ENCODE measurements around the gene FBXO41. TPM values are rescaled to one million over a fixed set of nuclear protein-coding genes. Genes with fewer than 3 reads are reported as not detected.

Gene FBXO41
- total RNA-seq, 1 experiment from 2014 or later = 2.2 TPM

DNA sequence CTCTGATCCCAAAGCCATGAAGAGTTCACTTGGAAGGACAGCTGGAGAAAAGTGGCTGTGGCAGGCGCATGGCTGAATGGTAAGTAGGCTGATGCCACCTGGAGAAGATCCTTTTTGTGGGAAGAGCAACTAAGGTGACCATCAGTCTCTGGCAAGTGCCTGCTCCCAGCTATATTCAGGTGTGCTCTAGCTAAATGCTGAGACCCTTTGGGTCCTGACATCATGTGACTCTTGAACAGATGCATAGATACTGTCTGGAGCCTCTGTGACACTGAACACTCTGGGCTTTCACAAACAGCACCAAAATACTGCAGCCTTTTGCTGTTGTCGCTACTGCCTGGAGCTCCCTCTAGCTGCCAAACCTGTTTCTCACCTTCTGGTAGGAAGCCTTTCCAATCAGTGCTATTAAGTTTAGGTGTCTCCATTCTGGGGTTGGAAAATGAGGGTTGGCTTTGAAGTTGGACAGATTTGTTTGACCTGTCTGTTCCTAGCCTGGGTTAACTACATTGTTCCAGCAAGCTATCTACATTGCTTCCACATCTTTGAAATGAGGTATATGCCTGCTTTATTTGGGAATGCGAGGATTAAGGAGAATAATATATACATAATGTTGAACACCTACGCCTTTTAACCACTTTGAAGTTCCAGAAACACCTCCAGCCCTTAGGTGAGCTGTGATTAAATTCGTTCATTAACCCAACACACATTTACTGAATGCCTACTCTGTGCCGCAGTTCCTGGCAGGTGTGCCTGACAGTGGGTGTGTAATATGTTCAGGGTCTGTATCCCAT is 6.0 kb upstream of the FBXO41 start:
- peak; percentile 41 for DNase-seq (ENCODE audit: low read depth)

DNA sequence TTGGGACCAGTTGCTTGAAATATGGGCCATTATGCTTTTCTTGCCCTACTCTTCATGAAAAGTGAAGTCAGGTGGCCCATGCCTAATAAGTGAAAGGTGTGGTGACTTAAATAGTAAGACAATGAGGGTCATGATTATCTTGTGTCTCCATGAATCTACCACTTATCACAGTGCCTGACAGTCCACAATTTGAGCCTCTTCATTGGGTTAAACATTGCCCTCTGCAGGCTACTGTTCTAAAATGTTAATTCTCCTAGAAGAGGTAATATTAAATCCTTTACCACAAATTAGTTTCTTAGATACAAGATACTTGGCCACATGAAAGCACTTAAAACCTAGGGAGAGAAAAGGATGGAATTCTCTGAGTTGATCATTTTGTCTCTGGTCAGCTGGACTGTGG is 5.0 kb upstream of the FBXO41 start:
- no peak for DNase-seq (ENCODE audit: low read depth)

DNA sequence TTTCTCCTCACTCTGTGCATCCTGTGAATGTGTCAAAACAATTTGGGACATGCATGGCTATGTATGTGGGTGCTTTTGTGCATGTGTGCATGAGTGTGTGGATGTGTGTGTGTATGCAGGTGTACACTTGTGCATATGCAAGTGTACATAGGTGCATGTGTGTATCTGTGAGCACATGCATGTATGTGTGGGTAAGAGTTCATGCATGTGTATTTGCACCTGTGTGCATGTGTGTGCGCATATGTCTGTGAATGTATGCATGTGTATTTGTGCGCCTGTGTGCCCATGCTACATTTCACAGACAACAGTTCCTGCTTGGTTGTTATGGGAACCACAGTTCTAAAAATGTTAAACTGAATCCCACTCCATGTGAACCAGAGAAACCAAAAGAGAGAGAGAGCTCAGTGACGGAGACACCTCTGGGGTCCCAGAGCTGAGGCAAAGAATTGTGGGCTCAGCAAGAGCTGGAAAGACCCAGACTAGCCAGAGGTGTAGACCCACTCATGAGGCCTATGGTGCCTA is 1.9 kb upstream of the FBXO41 start:
- DNase-seq (ENCODE audit: low read depth) = no peak

DNA sequence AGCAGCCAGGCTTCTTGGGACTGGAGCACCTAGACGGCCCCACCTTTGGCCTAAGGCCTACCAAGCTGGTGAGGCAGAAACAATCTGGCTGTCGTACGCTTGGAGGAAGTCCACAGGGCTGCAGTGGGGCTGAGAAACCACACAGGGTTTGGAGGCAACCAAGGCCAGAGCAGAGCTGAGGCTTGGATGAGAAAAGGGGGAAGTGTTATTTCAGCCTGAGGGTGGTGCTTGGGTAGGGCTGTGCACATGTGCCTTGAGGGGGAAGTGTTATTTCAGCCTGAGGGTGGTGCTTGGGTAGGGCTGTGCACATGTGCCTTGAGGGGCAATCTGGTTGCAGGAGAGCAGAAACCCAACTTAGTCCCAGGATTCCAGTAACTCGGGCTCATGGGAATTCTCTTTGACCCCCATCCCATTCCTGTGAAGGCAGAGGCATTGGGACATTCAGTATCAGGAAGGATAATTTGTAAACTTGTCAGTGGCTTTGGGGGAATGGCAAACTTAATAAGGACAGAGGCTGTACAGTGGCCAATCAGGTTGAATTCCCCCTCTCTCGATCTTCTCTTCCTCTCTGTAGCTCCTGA is 971 bp upstream of the FBXO41 start:
- peak; percentile 3 for DNase-seq (ENCODE audit: low read depth)

DNA sequence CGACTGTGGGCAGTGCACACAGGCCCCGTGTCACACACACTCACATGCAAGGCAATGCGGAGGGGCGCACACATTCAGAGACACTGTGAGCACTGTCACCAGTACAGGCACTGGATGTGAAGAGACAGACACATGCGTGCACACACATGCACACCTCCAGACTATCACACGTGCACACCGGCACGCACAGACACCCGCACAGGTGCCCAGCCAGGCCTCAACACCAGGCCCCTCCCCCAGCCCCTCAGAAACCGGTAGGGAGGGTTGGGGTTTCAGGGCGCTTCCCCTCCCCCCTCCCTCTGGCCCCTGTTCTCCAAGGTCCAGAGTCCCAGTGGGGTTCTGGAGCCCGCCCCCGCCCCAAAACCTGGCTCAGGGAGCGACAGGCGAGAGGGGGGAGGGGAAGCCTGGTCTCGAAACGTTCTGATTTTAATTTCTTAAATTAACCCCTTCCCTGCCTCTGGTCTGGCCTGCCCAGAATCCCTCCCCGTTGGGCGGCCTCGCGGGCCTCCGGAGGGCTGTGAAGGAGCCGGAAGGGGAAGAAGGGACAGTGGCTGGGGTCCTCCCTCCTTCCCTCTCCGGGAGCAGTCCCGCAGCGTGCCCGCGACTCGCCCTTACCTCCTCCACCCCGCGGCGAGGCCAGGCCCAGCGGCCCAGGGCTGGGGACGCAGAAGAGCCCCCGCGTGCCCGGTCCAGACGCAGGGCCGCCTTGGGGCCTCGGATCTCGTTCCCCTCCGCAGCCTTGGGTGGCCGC is 558 bp downstream of the FBXO41 start:
- no peak for DNase-seq (ENCODE audit: low read depth)

DNA sequence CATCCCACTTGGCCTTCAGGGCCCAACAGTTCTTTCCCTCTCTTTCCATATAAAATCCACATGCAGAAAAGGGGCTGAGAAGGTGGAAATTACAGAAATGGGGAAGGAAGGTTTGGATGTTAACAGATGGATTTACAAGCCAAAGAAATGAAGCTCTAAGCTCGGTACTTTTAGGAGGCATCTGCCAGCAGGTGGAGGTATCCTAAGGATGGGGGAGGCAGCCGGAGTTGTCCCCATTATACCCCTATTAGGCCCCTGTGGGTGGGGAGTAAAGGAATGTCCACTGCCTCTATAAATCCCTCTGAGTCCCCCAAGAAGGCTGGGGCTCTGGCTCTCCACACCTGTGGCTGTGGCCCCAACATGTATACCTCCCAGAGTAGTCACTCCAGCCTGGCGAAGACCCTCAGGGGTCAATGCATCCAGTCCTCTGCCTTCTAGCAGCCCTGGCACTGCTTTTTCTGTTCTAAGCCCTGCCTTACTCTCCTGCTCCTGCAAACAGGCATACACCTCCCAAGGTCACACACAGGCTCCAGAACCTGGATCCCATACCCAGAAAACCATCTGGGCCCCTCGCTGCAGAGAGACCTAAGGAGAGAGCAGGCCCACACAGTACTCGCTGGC is 1.2 kb downstream of the FBXO41 start:
- DNase-seq (ENCODE audit: low read depth) = no peak

DNA sequence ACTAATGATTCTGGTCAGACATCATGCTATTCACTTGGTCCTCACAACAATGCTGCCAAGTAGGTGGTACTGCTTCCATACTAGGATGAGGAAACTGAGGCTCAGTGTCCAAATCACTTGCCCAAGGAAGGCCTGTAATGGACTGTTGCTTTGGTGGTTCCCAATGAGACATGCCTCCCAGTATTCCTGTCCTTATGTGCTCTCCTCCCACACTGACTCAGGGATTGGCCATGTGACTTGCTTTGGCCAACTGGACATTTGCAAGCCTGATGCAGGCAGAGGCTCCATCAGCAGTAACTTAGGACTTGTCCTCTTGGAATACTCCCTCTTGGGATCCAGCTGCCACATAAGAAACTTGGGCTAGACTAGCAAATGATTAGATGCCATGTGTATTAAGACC is 3.0 kb downstream of the FBXO41 start:
- peak; percentile 12 for DNase-seq (ENCODE audit: low read depth)

DNA sequence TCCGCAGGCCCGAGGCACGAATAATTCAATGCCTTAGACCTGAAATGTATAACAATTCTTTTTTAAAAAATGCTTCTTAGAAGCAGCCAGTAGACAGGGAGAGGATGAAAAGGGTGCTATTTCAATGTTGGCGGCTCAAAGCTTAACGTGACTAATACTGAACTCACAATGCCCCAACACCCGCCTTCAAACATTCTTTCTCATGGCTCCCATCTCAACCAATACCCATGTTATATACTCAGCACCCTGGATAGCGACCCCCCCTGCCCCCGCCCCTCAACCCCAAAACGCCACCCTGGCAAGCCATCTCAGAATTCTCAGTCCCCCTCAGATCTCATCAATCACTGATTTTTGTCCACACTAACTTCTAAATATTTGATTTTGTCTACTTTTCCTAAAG is 4.4 kb downstream of the FBXO41 start:
- DNase-seq (ENCODE audit: low read depth) = no peak

DNA sequence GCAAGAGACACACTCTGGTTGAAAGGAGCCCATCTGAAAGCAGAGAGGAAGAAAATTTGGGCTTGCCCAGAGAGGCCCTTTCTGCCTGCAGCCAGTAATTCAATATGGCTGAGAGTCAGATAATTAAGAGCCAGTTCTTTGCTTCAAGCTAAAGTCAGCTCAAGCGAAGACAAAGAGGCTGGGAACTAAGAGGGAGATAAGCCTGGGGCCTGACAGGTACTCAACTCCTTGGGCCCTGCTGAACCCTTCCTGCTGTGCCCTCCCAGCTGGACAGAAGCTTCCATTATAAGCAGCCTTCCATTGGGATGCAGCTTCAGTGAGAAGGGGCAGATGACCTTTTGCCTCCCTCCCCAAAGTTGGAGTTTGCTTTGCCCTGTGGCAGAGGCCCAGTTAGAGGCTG is 12.0 kb downstream of the FBXO41 start:
- no peak for DNase-seq (ENCODE audit: low read depth)

DNA sequence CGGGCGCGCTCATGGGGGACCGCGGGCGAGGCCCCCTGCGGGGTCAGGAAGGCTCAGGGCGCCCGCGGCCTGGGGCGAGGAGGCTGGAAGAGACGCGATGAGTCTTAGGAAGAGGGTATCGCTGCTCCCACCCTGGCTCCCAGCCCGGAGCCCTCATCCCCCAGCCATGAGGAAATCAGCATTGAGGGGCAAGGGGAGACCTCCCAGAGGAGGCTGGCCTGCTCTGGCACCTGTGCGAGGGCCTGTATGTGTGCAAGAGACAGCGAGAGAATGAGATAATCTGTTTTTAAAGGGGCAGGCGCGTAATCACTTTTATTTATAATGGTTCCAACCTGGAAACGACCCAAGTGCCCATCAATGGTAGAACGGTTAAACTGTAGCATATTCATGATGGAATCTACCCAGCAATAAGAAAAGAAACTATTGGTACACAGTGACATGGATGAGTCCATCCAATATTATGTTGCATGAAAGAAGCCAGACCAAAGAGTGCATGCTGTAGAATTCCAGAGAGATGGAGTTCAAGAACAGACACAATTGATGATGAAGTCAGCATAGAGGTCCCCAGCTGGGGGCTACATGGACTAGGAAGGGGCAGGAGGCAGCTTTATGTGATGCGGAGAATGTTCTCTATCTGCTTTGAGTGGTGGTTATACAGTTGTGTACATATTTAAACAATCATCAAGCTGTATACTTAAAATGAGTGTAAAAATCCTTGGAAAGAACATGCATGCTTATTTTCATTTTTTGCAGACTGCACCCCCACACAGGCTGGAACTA is 14.4 kb downstream of the FBXO41 start:
- no peak for DNase-seq (ENCODE audit: low read depth)

DNA sequence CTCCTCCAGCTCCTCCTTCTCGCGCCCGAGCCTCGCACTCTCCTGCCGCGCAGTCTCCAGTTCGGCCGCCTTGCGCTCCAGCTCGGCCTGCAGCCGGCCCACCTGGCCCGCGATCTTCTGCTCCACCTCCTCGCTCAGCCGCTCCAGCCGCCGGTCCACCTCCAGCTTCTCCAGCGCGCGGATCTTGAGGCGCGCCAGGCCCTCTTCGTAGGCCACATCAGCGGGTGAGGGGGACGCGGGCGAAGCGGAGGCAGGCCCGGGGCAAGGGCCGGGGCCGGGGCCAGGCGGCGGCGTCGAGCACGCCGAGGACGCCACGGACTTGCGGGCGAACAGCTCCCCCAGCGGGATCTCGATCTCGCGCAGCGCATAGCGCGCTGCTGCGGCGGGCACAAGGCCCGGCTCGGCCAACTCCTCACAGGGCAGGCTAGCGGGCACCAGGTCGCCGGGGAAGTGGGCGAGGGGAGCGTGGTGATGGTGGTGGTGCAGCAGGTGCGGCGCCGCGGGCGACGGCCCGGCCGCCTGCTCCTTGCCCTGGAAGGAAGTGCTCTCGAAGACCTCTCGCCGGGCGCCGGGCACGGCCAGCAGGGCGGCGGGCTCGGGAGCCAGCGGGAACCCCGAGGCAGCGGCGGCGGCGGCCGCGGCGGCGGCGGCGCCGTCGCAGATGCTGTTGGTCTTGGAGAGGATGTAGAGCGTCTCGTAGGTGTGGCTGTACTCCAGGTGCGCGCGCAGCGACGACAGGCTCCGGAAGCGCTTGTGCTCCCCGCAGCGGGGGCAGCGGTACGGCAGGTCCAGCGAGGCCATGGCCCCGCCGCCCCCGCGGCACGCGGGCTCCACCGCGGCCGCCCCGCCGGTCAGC is 15.2 kb downstream of the FBXO41 start:
- DNase-seq (ENCODE audit: low read depth) = no peak

DNA sequence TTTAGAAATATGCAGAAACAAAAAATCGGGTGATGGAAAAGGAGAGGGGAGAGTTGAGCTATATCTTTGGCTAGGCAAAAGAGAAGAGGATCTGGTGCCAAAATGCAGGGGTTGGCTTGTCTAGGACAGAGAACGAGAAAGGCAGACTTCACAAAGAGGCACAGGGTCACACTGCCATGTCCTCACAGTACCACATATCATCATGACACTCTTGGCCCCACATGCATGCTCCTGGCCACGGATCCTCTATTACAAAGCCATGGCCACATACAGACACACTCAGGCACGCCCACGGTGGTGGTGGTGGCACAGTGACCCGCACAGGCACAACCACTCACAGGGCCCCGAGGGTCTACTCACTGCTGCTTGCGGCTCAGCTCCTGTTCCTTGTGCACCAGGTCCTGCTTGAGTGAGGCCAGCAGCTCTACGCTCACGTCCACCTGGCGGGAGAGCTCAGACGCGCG is 15.9 kb downstream of the FBXO41 start:
- DNase-seq (ENCODE audit: low read depth) = no peak

DNA sequence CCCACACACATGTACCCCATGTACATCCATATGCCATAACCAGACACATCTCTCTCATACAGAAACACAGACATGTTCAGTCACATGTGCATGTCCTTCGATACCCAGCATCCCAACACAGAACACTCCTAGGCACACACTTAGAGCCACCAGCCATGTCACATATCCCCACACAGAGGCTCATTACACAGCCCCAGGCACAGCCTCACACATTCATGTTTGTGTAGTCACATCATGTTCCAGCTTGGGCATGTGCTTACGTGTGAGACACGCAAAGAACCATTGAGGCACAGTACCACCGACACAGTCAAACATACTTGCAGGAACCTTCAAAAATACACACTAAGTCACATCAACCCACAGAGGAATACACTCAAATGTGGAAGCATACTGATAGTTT is 17.3 kb downstream of the FBXO41 start:
- no peak for DNase-seq (ENCODE audit: low read depth)

DNA sequence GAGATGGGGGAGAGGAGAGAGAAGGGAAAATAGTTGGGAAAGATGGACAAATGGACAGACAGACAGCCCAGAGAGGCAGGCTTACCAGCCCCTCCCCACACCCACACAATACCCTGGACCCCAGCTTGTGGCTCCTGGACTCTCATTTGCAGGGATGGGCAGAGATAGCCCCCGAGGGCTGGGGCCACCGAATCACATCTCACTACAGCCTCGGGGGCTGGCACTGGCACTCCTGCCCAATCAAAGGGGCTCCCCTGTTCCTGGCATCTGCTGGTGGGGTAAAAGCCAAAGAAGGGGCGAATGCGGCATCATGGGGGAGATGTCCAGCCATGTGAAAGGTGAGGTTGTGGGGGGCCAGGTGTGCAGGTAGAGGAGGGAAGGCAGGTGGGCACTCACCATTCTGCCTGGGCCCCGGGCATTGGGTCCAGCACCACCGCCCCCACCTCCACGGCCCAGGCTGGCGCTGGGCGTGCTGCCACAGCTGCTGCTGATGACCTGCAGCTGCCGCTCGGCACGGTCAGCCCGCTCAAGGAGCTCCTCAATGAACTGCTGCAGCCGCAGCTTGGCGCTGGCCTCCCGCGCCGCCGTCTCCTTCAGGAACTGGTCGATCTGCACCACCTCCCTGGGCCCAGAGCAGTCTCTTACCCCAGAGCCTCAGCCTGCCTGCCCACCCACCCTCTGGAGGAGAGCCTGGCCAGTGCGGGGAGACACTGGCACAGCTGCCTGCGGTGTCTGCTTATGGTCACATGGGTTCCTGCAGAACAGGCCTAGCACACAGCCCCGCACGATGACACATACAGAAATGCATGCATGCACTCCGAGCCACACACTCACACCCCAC is 18.0 kb downstream of the FBXO41 start:
- DNase-seq (ENCODE audit: low read depth) = no peak

DNA sequence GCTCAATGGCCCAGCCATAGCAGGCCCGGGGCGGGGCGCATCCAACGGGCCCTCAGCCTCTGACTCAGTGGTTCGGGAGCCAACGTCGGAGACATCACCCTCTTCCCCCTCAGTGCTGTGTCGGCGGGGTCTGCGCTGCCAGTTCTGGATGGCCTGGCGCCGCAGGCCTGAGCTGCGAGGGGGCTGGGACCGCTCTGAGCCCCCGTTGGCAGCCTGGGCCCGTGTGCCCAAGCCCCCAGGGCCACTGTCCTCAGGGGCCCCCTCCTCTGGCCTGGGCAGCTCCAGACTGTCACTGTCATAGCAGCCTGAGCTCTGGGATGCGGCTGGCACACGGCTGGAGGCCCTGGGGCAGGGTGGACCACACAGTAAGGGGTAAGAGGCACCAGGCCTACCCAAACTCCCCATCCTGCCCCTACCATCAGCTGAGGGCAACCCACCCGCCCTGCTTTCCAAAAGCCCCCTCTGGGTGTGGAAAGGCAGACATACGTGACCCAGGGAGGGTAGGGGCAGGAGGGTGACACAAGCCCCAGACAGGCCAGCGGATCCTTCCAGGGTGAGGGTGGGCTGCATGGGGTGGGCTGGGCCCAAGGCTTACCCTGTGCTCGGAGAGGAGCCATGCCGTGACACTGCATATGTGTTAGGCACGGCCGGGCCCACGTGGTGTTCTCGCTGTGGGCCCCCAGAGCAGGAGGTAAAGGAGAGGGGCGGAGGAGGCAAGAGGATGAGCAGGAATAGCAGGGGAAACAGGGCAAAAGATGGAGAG is 18.8 kb downstream of the FBXO41 start:
- no peak for DNase-seq (ENCODE audit: low read depth)

DNA sequence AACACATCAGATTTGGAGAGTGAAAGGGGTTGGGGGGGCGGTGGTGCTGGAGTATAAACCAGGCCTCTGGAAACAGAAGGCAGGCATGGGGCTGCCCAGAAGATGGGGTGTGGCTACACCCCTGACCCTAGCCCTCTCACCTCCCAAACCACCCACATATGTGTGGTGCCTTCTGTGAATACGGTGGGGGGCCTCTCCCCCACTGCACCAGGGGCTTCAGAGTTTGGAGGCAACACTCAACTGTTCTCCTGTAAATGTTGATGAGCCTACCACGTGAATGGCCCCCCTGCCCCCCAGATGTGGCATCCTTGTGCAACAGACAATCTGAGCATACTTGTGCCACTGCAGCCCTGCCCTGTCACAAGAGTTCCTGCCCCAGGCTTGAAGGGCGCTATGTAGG is 19.5 kb downstream of the FBXO41 start:
- no peak for DNase-seq (ENCODE audit: low read depth)

DNA sequence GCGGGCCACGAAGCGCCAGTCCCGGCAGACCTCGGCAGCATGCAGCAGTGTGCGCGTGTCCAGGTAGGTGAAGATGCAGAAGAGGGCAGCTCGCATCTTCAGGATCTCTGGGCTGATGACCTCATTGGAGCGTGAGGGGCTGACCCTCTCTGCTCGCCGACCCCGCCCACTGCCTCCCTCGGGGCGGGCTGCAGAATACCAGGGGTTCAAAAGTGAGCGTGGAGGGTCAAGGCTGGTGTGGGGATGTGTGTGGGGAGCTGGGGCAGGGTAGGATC is 20.0 kb downstream of the FBXO41 start:
- no peak for DNase-seq (ENCODE audit: low read depth)

DNA sequence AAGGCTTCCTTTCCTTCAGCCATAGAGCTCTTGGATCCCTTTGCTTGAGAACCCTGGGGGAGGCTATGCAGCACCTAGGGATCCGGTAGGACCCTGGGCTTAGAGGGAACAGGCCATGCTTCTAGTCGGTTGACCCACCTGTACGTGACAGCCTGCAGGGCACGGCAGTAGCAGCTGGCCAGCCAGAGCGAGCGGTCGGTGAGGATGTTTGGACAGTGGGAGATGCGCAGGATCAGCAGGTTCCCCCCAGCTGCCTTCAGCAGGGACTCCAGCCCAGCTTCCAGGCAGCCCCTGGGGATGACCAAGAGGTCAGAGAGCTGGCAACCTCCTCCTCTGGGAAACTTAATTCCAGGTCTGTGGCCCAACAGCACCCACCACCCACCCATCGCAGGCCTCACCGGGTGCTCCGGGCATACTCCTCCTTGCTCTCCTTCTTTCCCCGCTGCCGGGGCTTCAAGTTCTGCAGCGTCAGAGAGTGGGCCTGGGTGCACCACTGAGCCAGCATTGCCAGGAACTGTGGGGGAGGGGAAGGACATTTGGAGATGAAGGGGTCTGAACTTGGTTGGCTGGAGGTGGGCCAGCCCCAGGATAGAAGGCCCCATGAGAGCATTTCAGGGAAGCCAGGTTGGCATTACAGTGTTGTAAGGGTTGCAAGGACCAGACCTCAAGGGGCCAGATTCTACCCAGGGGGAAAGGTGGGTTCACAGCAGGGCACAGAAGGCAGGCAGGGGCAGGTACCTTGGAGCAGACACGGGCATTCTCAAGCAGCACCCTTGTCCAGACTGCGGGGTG is 20.5 kb downstream of the FBXO41 start:
- DNase-seq (ENCODE audit: low read depth) = no peak
